ENCODE measurements around the gene MRM2. TPM values are rescaled to one million over a fixed set of nuclear protein-coding genes. Genes with fewer than 3 reads are reported as not detected.
A peak's percentile ranks its signal among the peaks of the same experiment; 100 is the strongest.

The MRM2 gene
- total and polyA plus RNA-seq, 10 of the 15 experiments (the other 5 are each of a cell fraction or from before 2014, with no cell fraction given): 43.2 to 128 (median 71.4) TPM

DNA sequence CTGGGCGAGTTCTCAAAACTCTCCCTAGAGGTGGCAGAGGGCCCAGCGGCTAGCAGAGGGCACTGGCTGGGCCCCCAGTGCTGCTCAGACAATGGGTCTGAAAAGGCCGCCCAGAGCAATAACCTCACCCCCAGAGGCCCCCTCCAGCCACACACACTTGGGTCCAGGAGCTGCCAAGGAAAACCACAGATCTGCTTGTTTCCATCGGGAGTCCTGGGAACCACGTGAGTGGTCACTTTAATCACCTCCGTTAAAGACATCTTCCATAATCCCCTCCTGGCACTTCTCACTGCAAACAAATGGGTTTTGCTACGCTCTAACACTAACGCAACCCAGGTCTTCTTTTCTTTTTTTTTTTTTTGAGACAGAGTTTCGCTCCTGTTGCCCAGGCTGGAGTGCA is 30.0 kb upstream of the MRM2 start:
- H3K27ac ChIP-seq (ENCODE audit: control insufficient read depth, insufficient read depth): no peak overlapping the region
- CTCF ChIA-PET: no interaction called here
- intact Hi-C loops (cut with micrococcal nuclease; ENCODE audit: unreplicated experiment) (no loop called here), in situ Hi-C loops (cut with MboI) (no loop called here)
- no peaks in the 10 kb centered on the region for H3K27me3 ChIP-seq (replicated peaks in 1 of 2; ENCODE audit: control insufficient read depth in 2 of 2, insufficient read depth in 2 of 2, low read length in 1 of 2)
- no TSS peak for BruUV-seq (replicated peaks)
- SMC1A ChIA-PET (ENCODE audit: uncharacterized antibody, unreplicated experiment): no interaction called here
- TF ChIP-seq SMARCA5 (IDR thresholded peaks at IDR 0.05) (no peak), FOS (IDR thresholded peaks at IDR 0.05; ENCODE audit: borderline replicate concordance, extremely low read depth, insufficient read length) (no peak), MAX (IDR thresholded peaks at IDR 0.05; ENCODE audit: low read depth, low read length) (no peak)
- no peak overlapping the region for H3K9ac ChIP-seq (ENCODE audit: control insufficient read depth, insufficient read depth, low read length)
- no peak for DNase-seq (ENCODE audit: low read depth, low spot score)
- RAD21 ChIA-PET (ENCODE audit: unreplicated experiment): no interaction called here
- no peak for ATAC-seq
- H4K20me1 ChIP-seq (ENCODE audit: control insufficient read depth, insufficient read depth): no peaks in the 10 kb centered on the region
- no peak overlapping the region for H3K4me3 ChIP-seq
- H3K36me3 ChIP-seq (ENCODE audit: control insufficient read depth in 2 of 2, insufficient read depth in 2 of 2, low read length in 1 of 2): peaks cover 7 to 37% of the 10 kb centered on the region in 2 experiments; a peak in 3 of 4 replicates
- 80% methylated on average over 8 of the region's 9 CpGs for WGBS (ENCODE audit: insufficient coverage, insufficient replicate concordance, low lambda C conversion rate, missing lambda C conversion rate)
- POLR2A ChIA-PET: no interaction called here
- H2AFZ ChIP-seq (ENCODE audit: control insufficient read depth, low read depth, low read length): no peak overlapping the region
- H3K4me1 ChIP-seq (ENCODE audit: control insufficient read depth, insufficient read depth, low read length): no peaks in the 10 kb centered on the region
- H3K79me2 ChIP-seq (ENCODE audit: control insufficient read depth, insufficient read depth, low read length): no peaks in the 10 kb centered on the region
- no peak overlapping the region for H3K4me2 ChIP-seq (ENCODE audit: control insufficient read depth, insufficient read depth)
- H3K9me3 ChIP-seq (replicated peaks; ENCODE audit: control insufficient read depth, insufficient read depth, low read length): no peaks in the 10 kb centered on the region
- FAIRE-seq: no peak

DNA sequence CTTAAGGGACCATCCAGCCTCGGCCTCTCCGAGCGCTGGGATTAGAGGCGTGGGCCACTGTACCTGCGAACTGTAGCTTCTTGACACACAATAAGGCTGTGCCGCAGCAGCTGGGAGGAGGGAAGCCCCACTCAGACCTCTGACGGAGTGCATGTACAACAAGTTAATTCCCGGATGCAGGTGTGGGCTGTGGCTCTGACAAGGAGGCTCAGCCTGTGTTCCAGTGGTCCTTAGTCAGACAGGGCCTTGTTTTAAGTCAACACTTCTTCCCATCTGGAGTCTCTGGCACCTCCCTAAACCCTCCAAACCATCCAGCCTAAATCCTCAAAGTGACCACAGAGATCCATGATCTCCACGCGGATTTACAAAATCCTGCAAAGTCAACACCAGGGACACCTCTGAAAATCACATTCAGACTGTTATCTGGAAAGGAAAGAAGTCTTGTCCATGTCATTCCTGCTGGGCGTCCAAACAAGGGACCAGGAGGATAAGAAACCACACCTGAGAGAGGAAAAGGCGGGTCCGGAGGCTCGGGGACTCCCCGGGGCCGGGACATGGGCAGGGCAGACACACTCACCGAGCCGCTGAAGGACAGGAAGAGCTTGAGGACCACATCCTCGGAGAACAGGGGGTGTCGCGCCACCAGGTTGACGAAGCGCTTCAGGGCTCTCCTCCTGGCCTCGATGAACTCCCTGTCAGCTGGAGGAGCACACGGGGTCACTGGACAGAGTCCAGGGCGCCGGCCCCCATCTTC is 29.4 kb upstream of the MRM2 start:
- H3K4me1 ChIP-seq (ENCODE audit: control insufficient read depth, insufficient read depth, low read length): no peaks in the 10 kb centered on the region
- H3K36me3 ChIP-seq (ENCODE audit: control insufficient read depth in 2 of 2, insufficient read depth in 2 of 2, low read length in 1 of 2): peaks cover 7 to 33% of the 10 kb centered on the region in 2 experiments; a peak in 3 of 4 replicates
- no peak overlapping the region for H2AFZ ChIP-seq (ENCODE audit: control insufficient read depth, low read depth, low read length)
- in situ Hi-C loops (cut with MboI): no loop called here
- H3K79me2 ChIP-seq (ENCODE audit: control insufficient read depth, insufficient read depth, low read length): no peaks in the 10 kb centered on the region
- H3K27ac ChIP-seq (ENCODE audit: control insufficient read depth, insufficient read depth): no peak overlapping the region
- H4K20me1 ChIP-seq (ENCODE audit: control insufficient read depth, insufficient read depth): no peaks in the 10 kb centered on the region
- TSS peak; percentile 42 for BruUV-seq (replicated peaks)
- H3K4me3 ChIP-seq: no peak overlapping the region
- H3K9ac ChIP-seq (ENCODE audit: control insufficient read depth, insufficient read depth, low read length): no peak overlapping the region
- POLR2A ChIA-PET: no interaction called here
- SMC1A ChIA-PET (ENCODE audit: uncharacterized antibody, unreplicated experiment): no interaction called here
- H3K4me2 ChIP-seq (ENCODE audit: control insufficient read depth, insufficient read depth): no peak overlapping the region
- TF ChIP-seq NR2C1 (IDR thresholded peaks at IDR 0.05) (no peak), POLR2A (IDR thresholded peaks at IDR 0.05; ENCODE audit: low read depth, low read length) (0 out of 2 replicates have a peak, but pooled peaks have one; percentile 29)
- ATAC-seq: no peak
- WGBS (ENCODE audit: insufficient coverage, insufficient replicate concordance, low lambda C conversion rate, missing lambda C conversion rate): 95% methylated on average over 25 of the region's 27 CpGs
- intact Hi-C loops (cut with micrococcal nuclease; ENCODE audit: unreplicated experiment): no loop called here
- RAD21 ChIA-PET (ENCODE audit: unreplicated experiment): no interaction called here
- H3K9me3 ChIP-seq (replicated peaks; ENCODE audit: control insufficient read depth, insufficient read depth, low read length): no peaks in the 10 kb centered on the region
- CTCF ChIA-PET: no interaction called here
- DNase-seq (ENCODE audit: low read depth, low spot score): no peak
- FAIRE-seq: no peak
- no peaks in the 10 kb centered on the region for H3K27me3 ChIP-seq (replicated peaks in 1 of 2; ENCODE audit: control insufficient read depth in 2 of 2, insufficient read depth in 2 of 2, low read length in 1 of 2)
